GM20000 (cell line): ENCODE data around the gene VIL1.

ENCODE experiments used
- DNase-seq: peaks from one replicate; pipeline ENCODE4 v3.0.0; 2012; ENCODE audit warnings: low spot score
- TF ChIP-seq, protein P1 (sequence below): IDR thresholded peaks from 2 replicates; pipeline ENCODE4 v1.5.1; 2012; ENCODE audit warnings: mild to moderate bottlenecking, control low read depth; ENCODE audit errors: extremely low read depth, missing control alignments

The VIL1 gene

DNA sequence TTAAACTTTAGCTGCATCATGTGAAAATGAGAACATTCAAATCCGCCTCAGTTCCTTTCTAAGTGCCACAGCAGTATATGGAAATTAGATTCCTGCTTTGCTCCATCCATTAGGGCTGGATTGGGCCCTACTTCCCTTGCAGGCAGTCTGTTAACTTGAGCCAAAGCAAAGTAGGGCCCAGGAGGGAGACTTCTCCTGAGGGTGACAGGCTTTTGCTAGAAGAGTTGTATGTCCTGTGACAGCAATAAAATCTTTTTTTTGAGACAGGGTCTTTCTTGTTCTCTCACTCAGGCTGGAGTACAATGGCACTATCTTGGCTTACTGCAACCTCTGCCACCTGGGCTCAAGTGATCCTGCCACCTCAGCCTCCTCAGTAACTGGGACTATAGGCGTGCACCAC, 28.1 kb downstream of the VIL1 start:
- TF ChIP-seq, protein P1, sequence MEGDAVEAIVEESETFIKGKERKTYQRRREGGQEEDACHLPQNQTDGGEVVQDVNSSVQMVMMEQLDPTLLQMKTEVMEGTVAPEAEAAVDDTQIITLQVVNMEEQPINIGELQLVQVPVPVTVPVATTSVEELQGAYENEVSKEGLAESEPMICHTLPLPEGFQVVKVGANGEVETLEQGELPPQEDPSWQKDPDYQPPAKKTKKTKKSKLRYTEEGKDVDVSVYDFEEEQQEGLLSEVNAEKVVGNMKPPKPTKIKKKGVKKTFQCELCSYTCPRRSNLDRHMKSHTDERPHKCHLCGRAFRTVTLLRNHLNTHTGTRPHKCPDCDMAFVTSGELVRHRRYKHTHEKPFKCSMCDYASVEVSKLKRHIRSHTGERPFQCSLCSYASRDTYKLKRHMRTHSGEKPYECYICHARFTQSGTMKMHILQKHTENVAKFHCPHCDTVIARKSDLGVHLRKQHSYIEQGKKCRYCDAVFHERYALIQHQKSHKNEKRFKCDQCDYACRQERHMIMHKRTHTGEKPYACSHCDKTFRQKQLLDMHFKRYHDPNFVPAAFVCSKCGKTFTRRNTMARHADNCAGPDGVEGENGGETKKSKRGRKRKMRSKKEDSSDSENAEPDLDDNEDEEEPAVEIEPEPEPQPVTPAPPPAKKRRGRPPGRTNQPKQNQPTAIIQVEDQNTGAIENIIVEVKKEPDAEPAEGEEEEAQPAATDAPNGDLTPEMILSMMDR: no peak
- DNase-seq: no peak

DNA sequence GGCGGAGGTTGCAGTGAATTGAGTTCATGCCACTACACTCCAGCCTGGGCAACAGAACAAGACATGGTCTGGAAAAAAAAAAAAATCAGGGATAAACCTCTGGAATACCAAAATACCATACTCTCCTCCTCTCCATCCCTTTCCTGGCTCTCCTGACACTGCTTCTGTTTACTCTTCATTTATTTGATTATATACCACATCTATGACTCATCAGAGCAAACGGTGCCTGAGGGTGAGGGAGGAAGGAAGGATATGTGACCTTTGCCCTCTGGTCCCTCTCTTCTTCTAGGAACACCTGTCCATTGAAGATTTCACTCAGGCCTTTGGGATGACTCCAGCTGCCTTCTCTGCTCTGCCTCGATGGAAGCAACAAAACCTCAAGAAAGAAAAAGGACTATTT, 30.0 kb downstream of the VIL1 start:
- DNase-seq: no peak
- TF ChIP-seq, protein P1: no peak

GRCh38 chr2:218452079-218452478, 33.2 kb downstream of the VIL1 start:
- no peak for DNase-seq
- TF ChIP-seq, protein P1: no peak

- TF ChIP-seq, protein P1: no peak
- DNase-seq: no peak
Measured at GRCh38 chr2:218456849-218457248, 37.9 kb downstream of the VIL1 start.

GRCh38 chr2:218458598-218458997, 39.7 kb downstream of the VIL1 start:
- no peak for DNase-seq
- TF ChIP-seq, protein P1: no peak

GRCh38 chr2:218465987-218466633, 47.2 kb downstream of the VIL1 start:
- no peak for DNase-seq
- TF ChIP-seq, protein P1: no peak

DNA sequence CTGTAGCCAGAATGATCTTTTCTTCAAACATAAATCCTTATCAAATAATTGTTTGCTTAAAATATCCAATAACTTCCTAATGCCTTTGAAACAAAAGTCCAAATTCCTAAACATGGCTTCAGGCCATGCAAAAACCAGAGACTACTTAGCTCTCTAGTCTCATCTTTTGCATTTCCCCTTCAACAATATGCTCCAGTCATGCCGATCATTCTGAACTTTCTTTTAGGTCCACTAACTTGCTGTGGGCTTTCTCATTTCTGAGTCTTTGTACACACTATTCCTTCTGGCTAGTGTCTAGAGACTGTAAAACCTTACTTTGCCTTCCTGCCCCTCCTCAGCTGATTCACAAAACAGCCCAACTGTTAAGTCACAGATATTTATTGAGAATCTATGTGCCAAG, 51.5 kb downstream of the VIL1 start:
- TF ChIP-seq, protein P1: no peak
- DNase-seq: no peak
